Activated T-cell treated with anti-CD3 and anti-CD28 coated beads for 48 hours (primary cell): ENCODE data around the gene HOXB2.

Experiments used
- DNase-seq: peaks from one replicate; pipeline ENCODE4 v3.0.0-alpha.2; 2020; ENCODE audit warnings: low read depth

HOXB2 gene

GRCh38 chr17:48565925-48566710 is 21.2 kb upstream of the HOXB2 start:
- no peak for DNase-seq

DNA sequence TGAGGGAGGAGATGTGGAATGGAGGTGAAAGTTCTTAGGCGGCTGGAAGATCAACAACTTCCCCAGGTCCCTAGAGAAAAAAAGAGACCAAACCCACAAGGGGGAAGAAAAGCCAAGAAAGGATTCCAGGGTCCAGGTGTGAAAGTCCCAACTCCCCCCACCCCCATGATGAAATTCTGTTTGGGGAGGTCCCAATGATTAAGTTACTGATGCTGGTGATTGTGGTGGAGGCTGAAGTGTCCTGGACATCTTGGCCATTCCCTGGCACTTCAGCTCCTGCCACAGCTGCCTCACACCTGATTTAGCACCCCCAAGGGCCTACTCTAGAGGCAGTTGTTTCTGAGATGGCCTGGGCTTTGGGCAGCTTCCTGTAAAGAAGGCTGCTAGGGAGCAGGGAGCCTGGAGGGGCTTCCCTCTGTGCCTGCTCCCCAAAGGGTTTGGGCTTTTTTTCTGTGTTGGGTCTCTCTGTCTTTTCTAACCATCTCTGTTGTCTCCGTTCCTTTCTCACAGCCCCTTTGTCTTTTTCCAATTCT is 20.2 kb upstream of the HOXB2 start:
- no peak for DNase-seq

DNA sequence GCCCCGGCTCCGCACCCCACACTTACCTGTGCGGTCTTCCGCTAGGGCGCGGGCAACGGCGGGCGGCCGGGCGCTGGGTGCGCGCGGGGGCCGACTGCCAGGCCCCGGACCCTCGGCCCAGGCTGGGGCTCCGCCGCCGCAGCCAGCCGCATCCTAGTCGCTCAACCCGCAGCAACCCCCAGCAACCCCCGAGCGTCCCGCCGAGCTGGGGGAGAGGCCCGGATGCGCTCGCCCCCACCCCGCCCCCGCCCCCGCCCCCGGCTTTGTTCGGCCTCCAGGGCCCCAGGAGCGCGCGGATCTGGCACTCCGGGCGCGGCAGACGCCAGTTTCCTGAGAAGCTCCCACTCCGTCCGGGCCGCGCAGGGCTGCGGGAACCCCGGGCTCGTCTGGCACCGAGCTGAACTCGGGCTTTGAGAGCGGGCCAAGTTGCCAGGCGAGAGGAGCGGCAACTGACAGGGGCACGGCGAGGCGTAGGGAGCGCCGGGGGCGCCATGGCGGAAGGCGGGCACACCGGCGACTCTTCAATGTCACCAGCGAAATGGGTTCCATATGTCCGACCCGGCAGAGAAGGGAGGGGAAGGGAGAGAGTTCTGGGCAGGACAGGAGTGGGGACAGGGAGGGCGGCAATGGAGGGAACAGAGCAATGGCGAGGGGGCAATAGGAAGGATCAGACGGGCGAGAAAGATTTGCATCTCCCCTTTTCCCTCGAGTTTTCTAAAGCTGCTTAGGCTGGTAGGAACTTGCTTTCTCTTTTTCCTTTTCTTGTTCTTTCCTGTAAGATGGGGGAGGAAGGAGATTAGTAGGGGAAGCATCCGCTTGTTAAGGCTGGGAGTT is 19.5 kb upstream of the HOXB2 start:
- no peak for DNase-seq

GRCh38 chr17:48563867-48564187 is 18.9 kb upstream of the HOXB2 start:
- no peak for DNase-seq

- no peak for DNase-seq
Observed at GRCh38 chr17:48563385-48563838, 18.5 kb upstream of the HOXB2 start.

DNA sequence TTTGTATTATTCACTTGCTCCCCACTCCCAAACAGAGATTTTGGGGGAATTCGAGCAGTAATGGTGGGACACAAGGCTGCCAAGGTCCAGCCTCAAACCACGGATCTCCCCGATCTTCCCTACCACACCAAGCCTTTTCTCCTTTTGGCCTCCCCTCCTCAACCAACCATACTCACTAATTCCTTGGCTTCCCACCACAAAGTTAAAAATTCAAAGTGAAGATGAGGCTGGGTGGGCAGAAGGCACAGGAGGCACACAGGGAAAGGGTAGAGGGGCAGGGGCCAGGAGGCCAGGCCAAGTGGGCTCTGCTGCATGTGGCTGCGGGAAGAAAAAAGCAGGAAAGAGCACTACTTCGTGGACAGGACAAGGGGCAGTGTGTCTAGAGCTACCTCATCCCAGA is 18.0 kb upstream of the HOXB2 start:
- no peak for DNase-seq

DNA sequence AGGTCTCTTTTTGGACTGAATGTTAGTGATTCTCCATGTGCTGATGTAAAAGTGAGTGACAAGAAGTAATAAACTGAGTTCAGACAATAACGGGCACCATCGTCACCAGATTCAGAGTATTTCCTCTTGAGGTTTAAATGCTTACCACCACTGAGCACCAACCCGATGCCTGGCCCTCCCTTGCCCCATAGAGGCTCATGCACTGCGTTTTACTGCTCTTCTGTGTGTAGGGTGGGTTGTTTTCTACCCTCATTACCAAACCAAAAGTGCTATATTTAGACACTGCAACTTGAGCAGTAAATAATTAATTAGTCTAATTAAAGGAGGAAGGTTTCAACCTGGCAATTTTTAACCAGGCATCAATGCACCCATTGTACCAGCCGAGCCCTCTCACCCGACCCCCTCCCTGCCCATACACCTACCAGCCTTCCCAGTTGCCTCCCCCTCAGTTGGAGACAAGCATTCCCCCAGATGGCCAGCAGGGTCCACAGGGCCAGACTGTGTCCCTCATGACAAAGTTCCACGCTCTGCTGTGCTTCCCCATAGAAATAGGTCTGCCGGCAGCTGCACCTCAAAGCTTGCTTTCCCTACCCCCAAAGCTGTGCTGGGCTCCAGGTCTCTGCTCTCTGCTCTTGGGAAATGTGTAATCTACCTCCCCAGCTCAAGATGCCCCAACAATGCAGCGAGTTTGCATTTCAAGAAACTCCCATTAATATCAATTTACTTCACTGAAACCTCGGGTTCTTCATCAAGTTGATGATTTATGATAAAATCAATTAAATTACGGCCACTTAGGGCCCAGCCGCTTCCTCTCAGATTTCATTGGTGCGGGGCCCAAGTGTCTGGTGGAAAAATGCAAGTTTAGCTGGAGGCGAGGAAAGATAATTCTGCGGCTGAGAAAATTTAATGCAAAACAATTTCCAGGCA is 17.2 kb upstream of the HOXB2 start:
- no peak for DNase-seq

DNA sequence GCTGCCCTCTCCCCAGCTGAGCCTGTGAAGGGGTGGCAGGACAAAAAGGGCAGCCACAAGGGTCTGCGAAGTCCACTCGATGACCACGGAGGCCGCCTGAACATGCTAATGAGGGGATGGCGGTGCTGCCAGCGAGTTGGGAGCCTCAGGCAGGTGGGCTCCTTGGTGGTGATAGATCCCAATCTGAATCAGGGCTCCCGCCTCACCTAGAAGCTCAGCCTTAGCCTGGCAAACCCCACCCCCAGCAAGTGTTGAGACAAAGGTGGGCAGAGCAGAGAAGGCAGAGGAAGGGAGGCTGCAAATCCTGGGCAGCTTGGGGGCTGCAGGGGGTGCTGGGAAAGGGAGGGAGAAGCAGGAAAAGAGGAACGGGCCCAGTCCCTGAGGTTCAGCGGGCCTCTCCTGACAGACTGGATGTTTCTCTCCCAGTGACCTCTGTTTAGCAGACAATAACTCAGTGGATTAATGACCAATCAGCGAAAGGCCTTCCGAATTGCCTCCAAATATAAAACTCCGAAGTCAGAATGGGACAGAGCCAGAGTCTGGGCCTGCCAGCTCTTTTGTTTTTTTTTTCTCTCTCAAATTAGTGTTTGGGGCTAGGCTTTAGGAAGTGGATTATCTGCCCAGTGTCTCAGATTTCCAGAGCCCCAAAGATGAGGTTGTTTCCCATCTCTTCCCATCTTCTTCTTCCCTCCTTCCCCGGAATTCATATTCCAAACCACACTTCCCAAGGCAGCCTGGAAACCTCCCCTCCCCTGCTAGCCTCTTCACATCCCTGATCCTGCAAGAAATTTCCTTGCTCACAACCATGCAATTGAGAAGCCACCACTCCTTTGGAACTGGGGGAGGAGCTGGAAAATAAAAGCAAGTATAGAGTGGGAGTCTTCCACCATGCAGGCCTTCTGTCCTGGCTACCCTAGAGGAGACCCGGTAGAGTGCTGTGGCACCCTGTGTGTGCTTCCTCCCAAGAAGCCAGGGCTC is 15.2 kb upstream of the HOXB2 start:
- DNase-seq, result no peak

- DNase-seq, result no peak
Observed at GRCh38 chr17:48559122-48559839, 14.4 kb upstream of the HOXB2 start.

DNA sequence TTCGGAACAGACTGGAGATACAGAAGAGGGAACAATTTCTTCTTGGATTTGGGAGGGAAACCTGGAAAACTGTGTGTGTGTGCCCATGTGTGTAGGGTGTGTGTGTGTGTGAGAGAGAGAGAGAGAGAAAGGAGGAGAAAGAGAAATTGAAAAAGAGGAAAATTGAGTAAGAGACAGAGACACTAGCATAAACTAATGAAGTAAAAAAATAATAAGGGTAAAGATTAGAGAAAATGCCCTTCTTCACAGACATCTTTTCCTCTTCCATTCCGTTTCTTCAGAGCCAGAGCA is 13.9 kb upstream of the HOXB2 start:
- DNase-seq, result no peak

DNA sequence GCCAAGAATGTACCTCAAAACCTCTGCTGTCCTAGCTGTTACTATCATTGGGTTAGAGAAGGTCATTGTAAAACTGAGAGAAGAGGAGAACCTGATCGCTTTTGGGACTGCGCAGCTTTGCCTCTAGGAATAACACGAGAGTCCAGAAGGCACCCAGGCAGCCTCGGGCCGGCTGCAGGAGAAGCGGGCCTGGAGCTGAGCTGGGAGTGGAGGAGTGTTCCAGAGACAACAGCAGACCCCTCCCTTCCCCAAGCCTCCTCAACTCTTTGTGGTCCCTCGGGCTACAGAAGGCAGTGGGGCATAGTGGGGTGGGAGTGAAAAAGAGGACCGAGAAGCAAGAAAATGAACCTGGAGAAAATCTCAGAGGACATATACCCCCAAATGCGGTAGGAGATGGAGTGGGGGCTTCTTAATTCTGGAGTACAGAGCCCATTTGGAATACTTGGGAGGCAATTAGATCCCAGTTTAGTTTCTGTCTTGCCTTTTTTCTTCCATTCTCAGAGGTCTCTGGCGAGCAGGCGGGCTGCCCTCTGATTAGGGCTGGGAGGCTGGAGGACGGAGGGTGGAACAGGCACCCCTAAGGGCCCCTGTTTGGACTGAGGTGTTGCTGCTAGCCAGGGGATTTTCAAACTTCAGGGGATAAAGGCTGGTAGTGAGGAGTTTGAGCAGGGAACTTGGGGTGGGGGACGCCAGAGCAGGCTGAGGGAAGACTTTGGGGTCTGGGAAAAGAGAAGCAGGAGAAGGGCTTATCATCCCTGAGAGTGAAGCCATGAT is 13.3 kb upstream of the HOXB2 start:
- DNase-seq, result no peak

DNA sequence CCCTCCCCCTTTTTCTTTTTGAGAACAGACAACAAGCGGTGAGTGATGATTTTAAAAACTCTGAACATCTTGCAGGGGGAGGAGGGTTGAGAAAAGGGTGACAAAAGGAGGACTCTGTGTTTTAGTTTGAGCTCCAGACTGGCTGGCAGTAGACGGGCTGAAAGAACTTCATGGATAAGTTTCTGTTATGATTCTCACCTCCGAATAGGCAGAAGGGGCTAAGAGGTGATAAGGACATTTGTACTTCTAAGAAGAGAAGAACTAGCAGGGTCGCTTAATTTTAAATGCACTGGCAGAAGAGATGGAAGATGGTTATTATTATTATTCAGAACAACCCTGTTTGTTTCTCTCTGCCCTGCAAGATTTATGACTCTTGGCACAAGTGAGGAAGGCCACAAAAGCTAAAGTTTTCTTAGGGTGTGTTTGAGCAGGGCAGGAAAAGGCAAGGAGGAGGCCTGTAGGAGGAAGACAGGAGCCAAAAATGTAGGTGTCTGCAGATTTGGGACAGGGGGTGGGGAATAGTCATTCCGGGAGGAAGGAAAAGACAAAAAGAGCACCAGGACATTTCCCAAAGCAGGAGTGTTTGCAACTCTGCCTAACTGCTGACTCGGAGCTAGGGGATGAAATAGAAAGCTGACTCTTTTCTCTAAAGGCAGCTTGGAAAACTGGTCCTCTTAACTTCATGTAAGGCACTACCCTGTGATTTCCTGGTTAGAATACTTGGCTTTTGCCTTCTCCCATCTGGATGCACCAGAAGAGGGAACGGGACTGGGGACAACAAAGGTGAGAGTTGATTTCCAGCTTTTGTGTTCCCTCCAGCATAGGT is 11.9 kb upstream of the HOXB2 start:
- DNase-seq, result no peak

- no peak for DNase-seq
Observed at GRCh38 chr17:48556229-48556575, 11.3 kb upstream of the HOXB2 start.

GRCh38 chr17:48555258-48556228 is 10.6 kb upstream of the HOXB2 start:
- no peak for DNase-seq

DNA sequence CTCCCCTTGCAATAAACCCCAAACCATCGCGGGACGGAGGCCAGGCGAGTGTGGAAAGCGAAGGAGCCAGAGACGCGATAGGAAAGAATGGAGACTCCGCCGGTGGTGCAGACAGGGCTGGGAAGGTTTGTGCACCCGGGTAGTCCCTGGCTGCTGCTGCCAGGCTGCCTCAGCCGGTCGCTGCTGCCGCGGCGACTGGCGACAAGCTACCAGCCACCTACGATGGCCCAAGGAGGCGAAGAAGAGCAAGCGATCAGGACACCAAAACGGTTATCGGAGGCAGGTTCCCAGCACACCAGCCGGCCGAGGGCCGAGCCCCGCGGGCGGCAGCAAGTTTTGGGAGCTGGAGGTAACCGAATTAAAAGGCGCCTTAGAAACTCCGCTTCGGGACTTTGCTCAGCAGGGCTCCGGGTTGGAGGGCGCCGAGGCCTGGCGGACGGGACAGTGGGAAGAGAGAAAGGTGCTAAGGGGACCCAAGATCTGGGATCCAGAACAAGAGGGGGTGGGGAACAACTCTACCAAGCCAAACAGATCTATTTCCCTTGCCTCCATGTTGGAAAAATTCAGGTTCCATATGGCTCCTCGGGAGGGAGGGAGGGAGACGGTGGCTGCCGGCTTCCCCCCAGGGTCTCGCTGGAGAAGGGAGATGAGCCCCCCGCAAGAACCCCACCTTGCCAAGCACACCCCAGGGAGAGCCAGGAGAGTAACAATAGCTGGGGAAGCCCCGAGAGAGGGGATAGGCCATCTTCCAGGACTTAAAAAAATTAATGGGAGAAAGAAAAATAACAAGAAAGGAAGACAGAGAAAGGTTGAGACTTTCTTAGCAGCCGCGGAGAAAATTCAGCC is 9.7 kb upstream of the HOXB2 start:
- no peak for DNase-seq

- DNase-seq, result no peak
Observed at GRCh38 chr17:48553826-48554225, 8.9 kb upstream of the HOXB2 start.

DNA sequence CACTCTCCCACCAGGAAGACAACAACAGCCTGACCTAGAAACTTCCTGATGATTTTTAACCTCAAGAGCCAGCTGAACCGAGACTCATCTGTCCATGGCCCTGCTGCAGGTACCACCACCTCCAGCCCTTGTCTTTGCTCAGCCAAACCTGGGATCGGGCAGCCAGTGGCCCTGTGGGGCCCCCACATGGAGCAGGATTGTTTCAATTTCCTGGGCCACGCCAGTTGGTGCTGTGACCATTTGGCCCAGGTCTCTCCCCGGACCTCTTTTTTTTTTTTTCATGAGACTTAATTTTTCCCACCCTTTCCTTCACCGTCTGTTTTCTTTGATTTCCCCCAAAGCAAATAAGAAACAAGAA is 8.3 kb upstream of the HOXB2 start:
- DNase-seq, result no peak
